Astrocyte (in vitro differentiated cells and primary cell): ENCODE data around the gene NPB. TPM values are rescaled to one million over a fixed set of nuclear protein-coding genes. Genes with fewer than 3 reads are reported as not detected.

Experiments used
- DNase-seq: peaks from one replicate; pipeline ENCODE4 v3.0.0-alpha.2; 2010; ENCODE audit warnings: low read depth
- FAIRE-seq: peaks from 2 replicates; lab custom pipeline; 2011; peaks lifted over from hg19 to GRCh38; lab: Jason Lieb, UNC
- H2AFZ ChIP-seq: 2 replicates; pipeline ENCODE4 v1.6.0; 2012; ENCODE audit warnings: low read depth, low read length, inconsistent platforms
- H3K27ac ChIP-seq: 2 replicates; pipeline ENCODE4 v1.5.1; 2011; ENCODE audit warnings: low read depth, low read length, inconsistent platforms
- H3K27me3 ChIP-seq: 2 replicates; pipeline ENCODE4 v1.6.0; 2011; ENCODE audit warnings: low read length, inconsistent platforms; ENCODE audit not compliant: insufficient read depth
- H3K36me3 ChIP-seq: 2 replicates; pipeline ENCODE4 v1.5.1; 2011; ENCODE audit warnings: low read length, inconsistent platforms; ENCODE audit not compliant: insufficient read depth
- H3K4me1 ChIP-seq: 2 replicates; pipeline ENCODE4 v1.5.1; 2011; ENCODE audit warnings: low read length, inconsistent platforms; ENCODE audit not compliant: insufficient read depth
- H3K4me2 ChIP-seq: 2 replicates; pipeline ENCODE4 v1.6.0; 2012; ENCODE audit warnings: low read length, inconsistent platforms
- H3K4me3 ChIP-seq: 2 replicates; pipeline ENCODE4 v1.5.1; 2011; ENCODE audit warnings: low read depth, mild to moderate bottlenecking, low read length, inconsistent platforms; ENCODE audit not compliant: insufficient read depth
- H3K79me2 ChIP-seq: 2 replicates; pipeline ENCODE4 v1.6.0; 2012; ENCODE audit warnings: mild to moderate bottlenecking, low read length, inconsistent platforms; ENCODE audit not compliant: insufficient read depth
- H3K9ac ChIP-seq: 2 replicates; pipeline ENCODE4 v1.6.0; 2012; ENCODE audit warnings: mild to moderate bottlenecking, low read length, inconsistent platforms
- H3K9me3 ChIP-seq: 2 replicates; pipeline ENCODE4 v1.5.1; 2012; ENCODE audit warnings: low read depth, mild to moderate bottlenecking, low read length, inconsistent platforms; ENCODE audit not compliant: insufficient read depth
- H4K20me1 ChIP-seq: 2 replicates; pipeline ENCODE4 v1.6.0; 2012; ENCODE audit warnings: low read length, inconsistent platforms; ENCODE audit not compliant: insufficient read depth
- H3K27ac Mint-ChIP-seq: one replicate; pipeline ENCODE4 v1.8.0; 2021; ENCODE audit warnings: mild to moderate bottlenecking, mixed read lengths; ENCODE audit not compliant: unreplicated experiment
- H3K27me3 Mint-ChIP-seq: one replicate; pipeline ENCODE4 v1.8.0; 2021; ENCODE audit warnings: low read depth, mixed read lengths; ENCODE audit not compliant: unreplicated experiment
- H3K36me3 Mint-ChIP-seq: one replicate; pipeline ENCODE4 v1.8.0; 2021; ENCODE audit warnings: low read depth, mixed read lengths; ENCODE audit not compliant: unreplicated experiment
- H3K4me1 Mint-ChIP-seq: one replicate; pipeline ENCODE4 v1.8.0; 2021; ENCODE audit warnings: low read depth, mixed read lengths; ENCODE audit not compliant: unreplicated experiment
- H3K4me3 Mint-ChIP-seq: one replicate; pipeline ENCODE4 v1.8.0; 2021; ENCODE audit warnings: mild to moderate bottlenecking, moderate library complexity, mixed read lengths; ENCODE audit not compliant: unreplicated experiment
- H3K9me3 Mint-ChIP-seq: one replicate; pipeline ENCODE4 v1.8.0; 2021; ENCODE audit warnings: mild to moderate bottlenecking, mixed read lengths; ENCODE audit not compliant: unreplicated experiment
- CTCF ChIP-seq: IDR thresholded peaks from 2 replicates; pipeline ENCODE4 v1.5.1; 2011; ENCODE audit warnings: low read depth, mild to moderate bottlenecking, inconsistent platforms, low read length, moderate library complexity; ENCODE audit not compliant: insufficient read depth
- EZH2 ChIP-seq: IDR thresholded peaks from 2 replicates; pipeline ENCODE4 v1.6.1; 2012; ENCODE audit warnings: mild to moderate bottlenecking, low read length, inconsistent platforms; ENCODE audit not compliant: insufficient read depth
- total RNA-seq: library from RNA; stranded (reverse); gene quantifications from 2 replicates; pipeline ENCODE4 v1.2.1, GENCODE V29; 2021

Gene NPB
- total RNA-seq, 1 donor from 2014 or later, result 2.0 TPM

- Mint-ChIP-seq H3K36me3 (peaks cover 6% of the 10 kb centered on the region), H3K4me1 (peaks cover 9% of the 10 kb centered on the region), H3K27ac (no peak overlapping the region), H3K4me3 (peak overlapping the region; percentile 45), H3K9me3 (no peaks in the 10 kb centered on the region), H3K27me3 (no peaks in the 10 kb centered on the region)
- H3K9me3 ChIP-seq, result no peaks in the 10 kb centered on the region
- H3K9ac ChIP-seq, result no peak overlapping the region
- peaks cover 16% of the 10 kb centered on the region for H3K4me1 ChIP-seq
- no peak overlapping the region for H3K4me3 ChIP-seq
- TF ChIP-seq EZH2 (no peak), CTCF (no peak)
- DNase-seq (no peak), FAIRE-seq (no peak)
- H3K79me2 ChIP-seq, result peaks cover 24% of the 10 kb centered on the region
- H3K36me3 ChIP-seq, result no peaks in the 10 kb centered on the region
- H3K27ac ChIP-seq, result no peak overlapping the region
- H4K20me1 ChIP-seq, result peaks cover 44% of the 10 kb centered on the region
- no peak overlapping the region for H2AFZ ChIP-seq
- H3K4me2 ChIP-seq, result no peak overlapping the region
- H3K27me3 ChIP-seq, result no peaks in the 10 kb centered on the region
These were observed 28.4 kb downstream of the NPB start for GRCh38 chr17:81930142-81931125.

DNA sequence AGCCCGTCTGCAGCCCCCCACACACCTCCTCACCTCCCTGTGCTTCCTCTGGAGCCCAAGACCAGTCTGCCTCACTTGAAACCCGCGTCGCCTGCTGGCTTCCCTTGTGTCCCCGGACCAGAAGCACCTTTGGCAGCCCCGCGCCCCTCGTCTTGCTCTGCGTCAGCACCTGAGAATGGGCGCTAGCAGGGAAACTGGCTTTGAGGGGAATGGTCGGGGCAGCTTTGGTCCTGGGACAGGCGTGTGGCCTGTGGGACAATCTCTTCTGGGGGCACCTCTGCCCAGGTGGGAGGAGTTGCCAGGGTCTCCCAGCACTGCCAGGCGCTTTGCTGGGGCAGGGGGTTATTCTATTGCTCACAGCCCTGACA is 29.1 kb downstream of the NPB start:
- H3K4me1 ChIP-seq, result peaks cover 12% of the 10 kb centered on the region
- H3K4me3 Mint-ChIP-seq, result peak overlapping the region; percentile 45

More for the DNA sequence above, 29.1 kb downstream of the NPB start:
- Histone ChIP-seq H3K27me3 (no peaks in the 10 kb centered on the region), H4K20me1 (peaks cover 41% of the 10 kb centered on the region), H3K79me2 (peaks cover 24% of the 10 kb centered on the region), H3K27ac (no peak overlapping the region), H2AFZ (no peak overlapping the region), H3K9ac (no peak overlapping the region), H3K9me3 (no peaks in the 10 kb centered on the region), H3K4me2 (no peak overlapping the region), H3K36me3 (no peaks in the 10 kb centered on the region), H3K4me3 (no peak overlapping the region)
- Mint-ChIP-seq H3K36me3 (peaks cover 10% of the 10 kb centered on the region), H3K9me3 (no peaks in the 10 kb centered on the region), H3K27me3 (no peaks in the 10 kb centered on the region), H3K4me1 (peaks cover 8% of the 10 kb centered on the region), H3K27ac (no peak overlapping the region)
- TF ChIP-seq EZH2 (no peak), CTCF (no peak)
- DNase-seq (no peak), FAIRE-seq (no peak)
